AG04449 (cell line): ENCODE data around the gene SLC35G6.

Experiments used
- CTCF ChIA-PET: fragments of 350-600 bp; formaldehyde crosslinking; extraction: SDS; loops from one replicate; lab custom pipeline; 2021; ENCODE audit warnings: antibody characterized with exemption; lab: Yijun Ruan, JAX
- POLR2A ChIA-PET: fragments of 400-600, 350-600 bp; formaldehyde crosslinking; extraction: SDS; loops from one replicate; lab custom pipeline; 2020; ENCODE audit warnings: antibody characterized with exemption, inconsistent platforms; lab: Yijun Ruan, JAX
- DNase-seq: peaks from one replicate; pipeline ENCODE4 v3.0.0-alpha.2; 2010; ENCODE audit warnings: low read depth, low spot score
- H3K4me3 ChIP-seq: 2 replicates; pipeline ENCODE4 v1.5.1; 2011; ENCODE audit warnings: low read depth, mild to moderate bottlenecking, control low read depth, low read length
- CTCF ChIP-seq: IDR thresholded peaks from one replicate; pipeline ENCODE4 v1.5.1; 2011; ENCODE audit warnings: mild to moderate bottlenecking, moderate library complexity, low read length, control low read depth, inconsistent platforms; ENCODE audit not compliant: insufficient read depth; ENCODE audit errors: missing control alignments

Gene SLC35G6

GRCh38 chr17:7515911-7516610, 34.8 kb downstream of the SLC35G6 start:
- no peak overlapping the region for H3K4me3 ChIP-seq
- no peak for DNase-seq
- POLR2A ChIA-PET: interaction anchor here (0.6 kb wide), 1 partner anchor 75 kb away, joined by 3 read pairs; no protein-coding TSS in a partner anchor
- CTCF ChIA-PET: interaction anchor here (0.9 to 5.7 kb wide), 21 partner anchors 7 to 201 kb away, joined by 3 to 140 read pairs (median 12); partner anchors contain the start of genes DNAH2, NEURL4, SENP3 and SOX15
- TF ChIP-seq CTCF: no peak

- ChIA-PET POLR2A (interaction anchor here (0.5 kb wide), 1 partner anchor 23 kb away, joined by 3 read pairs; no protein-coding TSS in a partner anchor), CTCF (interaction anchor here (0.7 to 6.6 kb wide), 6 partner anchors 8 to 78 kb away, joined by 3 to 55 read pairs (median 3); partner anchors contain the start of gene SENP3)
- no peak overlapping the region for H3K4me3 ChIP-seq
- no peak for DNase-seq
- peak; percentile 2 for TF ChIP-seq CTCF
These were observed 41.8 kb downstream of the SLC35G6 start for GRCh38 chr17:7523033-7523432.

DNA sequence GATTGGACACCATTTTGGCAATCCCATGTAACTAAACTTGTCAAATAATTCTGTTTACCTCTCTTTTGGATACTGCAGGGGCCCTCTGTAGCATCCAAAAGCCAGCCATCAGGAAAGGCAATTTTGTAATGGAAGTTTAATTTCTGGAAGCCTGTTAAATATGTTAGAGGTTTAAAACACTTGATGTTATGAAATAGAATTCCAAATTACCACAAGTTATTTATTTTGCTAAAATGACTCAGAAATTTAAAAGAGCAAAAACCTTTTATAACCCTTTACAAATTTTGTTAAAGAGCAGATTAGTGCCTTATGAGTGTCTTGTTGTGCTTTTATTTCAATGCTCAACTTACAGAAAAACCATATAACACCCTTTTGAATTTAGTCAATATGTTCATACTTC, 47.6 kb downstream of the SLC35G6 start:
- no peak for TF ChIP-seq CTCF
- ChIA-PET CTCF (interaction anchor here (4.7 kb wide), 1 partner anchor 14 kb away, joined by 34 read pairs; no protein-coding TSS in a partner anchor), POLR2A (no interaction called here)
- no peak overlapping the region for H3K4me3 ChIP-seq
- no peak for DNase-seq

GRCh38 chr17:7530023-7530900, 49.0 kb downstream of the SLC35G6 start:
- TF ChIP-seq CTCF: no peak
- ChIA-PET POLR2A (interaction anchor here (0.6 kb wide), 1 partner anchor 131 kb away, joined by 4 read pairs; no protein-coding TSS in a partner anchor), CTCF (interaction anchor here (3.8 kb wide), 1 partner anchor 16 kb away, joined by 40 read pairs; no protein-coding TSS in a partner anchor)
- DNase-seq: no peak
- no peak overlapping the region for H3K4me3 ChIP-seq
